ENCODE data around the gene FTMT.

DNA sequence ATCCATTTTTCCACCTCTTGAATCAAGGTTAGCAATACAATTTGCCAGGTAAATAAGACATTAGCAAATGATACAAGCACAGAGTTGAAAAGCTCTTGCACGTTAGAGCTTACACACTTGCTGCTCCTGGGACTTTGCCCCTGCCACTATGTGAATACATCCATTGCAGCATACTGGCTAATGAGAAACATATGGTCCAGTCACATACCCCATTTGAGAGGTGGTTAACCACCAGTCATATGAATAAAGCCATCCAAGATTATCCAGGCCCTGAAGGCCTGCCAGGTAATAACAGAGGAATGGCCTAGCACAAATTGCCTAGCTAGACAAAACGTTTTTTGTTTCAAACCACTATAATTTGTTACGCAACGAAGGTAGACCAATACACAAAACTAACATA is 45.8 kb upstream of the FTMT start:
- no peak for TF ChIP-seq POLR2A (IDR thresholded peaks at IDR 0.05; ENCODE audit: low read depth, low read length)
- no peak for TF ChIP-seq SMC3 (IDR thresholded peaks at IDR 0.05; ENCODE audit: low read depth, low read length)
- TF ChIP-seq, protein P1, sequence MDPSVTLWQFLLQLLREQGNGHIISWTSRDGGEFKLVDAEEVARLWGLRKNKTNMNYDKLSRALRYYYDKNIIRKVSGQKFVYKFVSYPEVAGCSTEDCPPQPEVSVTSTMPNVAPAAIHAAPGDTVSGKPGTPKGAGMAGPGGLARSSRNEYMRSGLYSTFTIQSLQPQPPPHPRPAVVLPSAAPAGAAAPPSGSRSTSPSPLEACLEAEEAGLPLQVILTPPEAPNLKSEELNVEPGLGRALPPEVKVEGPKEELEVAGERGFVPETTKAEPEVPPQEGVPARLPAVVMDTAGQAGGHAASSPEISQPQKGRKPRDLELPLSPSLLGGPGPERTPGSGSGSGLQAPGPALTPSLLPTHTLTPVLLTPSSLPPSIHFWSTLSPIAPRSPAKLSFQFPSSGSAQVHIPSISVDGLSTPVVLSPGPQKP (IDR thresholded peaks at IDR 0.05; ENCODE audit: borderline replicate concordance, low read depth, low read length): no peak
- TF ChIP-seq, protein P2, sequence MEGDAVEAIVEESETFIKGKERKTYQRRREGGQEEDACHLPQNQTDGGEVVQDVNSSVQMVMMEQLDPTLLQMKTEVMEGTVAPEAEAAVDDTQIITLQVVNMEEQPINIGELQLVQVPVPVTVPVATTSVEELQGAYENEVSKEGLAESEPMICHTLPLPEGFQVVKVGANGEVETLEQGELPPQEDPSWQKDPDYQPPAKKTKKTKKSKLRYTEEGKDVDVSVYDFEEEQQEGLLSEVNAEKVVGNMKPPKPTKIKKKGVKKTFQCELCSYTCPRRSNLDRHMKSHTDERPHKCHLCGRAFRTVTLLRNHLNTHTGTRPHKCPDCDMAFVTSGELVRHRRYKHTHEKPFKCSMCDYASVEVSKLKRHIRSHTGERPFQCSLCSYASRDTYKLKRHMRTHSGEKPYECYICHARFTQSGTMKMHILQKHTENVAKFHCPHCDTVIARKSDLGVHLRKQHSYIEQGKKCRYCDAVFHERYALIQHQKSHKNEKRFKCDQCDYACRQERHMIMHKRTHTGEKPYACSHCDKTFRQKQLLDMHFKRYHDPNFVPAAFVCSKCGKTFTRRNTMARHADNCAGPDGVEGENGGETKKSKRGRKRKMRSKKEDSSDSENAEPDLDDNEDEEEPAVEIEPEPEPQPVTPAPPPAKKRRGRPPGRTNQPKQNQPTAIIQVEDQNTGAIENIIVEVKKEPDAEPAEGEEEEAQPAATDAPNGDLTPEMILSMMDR (conservative IDR thresholded peaks at IDR 0.05; ENCODE audit: low read depth, low read length): no peak
- no peak for TF ChIP-seq BHLHE40 (IDR thresholded peaks at IDR 0.05; ENCODE audit: low read depth, low read length)
- peak; percentile 34 for TF ChIP-seq CEBPB (IDR thresholded peaks at IDR 0.05; ENCODE audit: low read depth, low read length)
- no peak for TF ChIP-seq MXI1 (IDR thresholded peaks at IDR 0.05; ENCODE audit: borderline replicate concordance, low read depth, low read length)
- TF ChIP-seq FOS (IDR thresholded peaks at IDR 0.05; ENCODE audit: low read depth, low read length): no peak
- TF ChIP-seq, protein P3, sequence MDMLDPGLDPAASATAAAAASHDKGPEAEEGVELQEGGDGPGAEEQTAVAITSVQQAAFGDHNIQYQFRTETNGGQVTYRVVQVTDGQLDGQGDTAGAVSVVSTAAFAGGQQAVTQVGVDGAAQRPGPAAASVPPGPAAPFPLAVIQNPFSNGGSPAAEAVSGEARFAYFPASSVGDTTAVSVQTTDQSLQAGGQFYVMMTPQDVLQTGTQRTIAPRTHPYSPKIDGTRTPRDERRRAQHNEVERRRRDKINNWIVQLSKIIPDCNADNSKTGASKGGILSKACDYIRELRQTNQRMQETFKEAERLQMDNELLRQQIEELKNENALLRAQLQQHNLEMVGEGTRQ (IDR thresholded peaks at IDR 0.05; ENCODE audit: low read depth, low read length): no peak
- no peak for TF ChIP-seq NFE2L2 (IDR thresholded peaks at IDR 0.05; ENCODE audit: low read depth, low read length)
- no peak for TF ChIP-seq RCOR1 (IDR thresholded peaks at IDR 0.05; ENCODE audit: insufficient replicate concordance, low read length)
- TF ChIP-seq RAD21 (IDR thresholded peaks at IDR 0.05; ENCODE audit: low read length): no peak
- TF ChIP-seq RFX5 (IDR thresholded peaks at IDR 0.05; ENCODE audit: low read depth, low read length): no peak
- TF ChIP-seq CHD1 (IDR thresholded peaks at IDR 0.05; ENCODE audit: low read depth, low read length): no peak

Measured in IMR-90 (cell line).